Neural progenitor cell (in vitro differentiated cells): Measurements from ENCODE around the gene ABHD13. TPM values are rescaled to one million over a fixed set of nuclear protein-coding genes. Genes with fewer than 3 reads are reported as not detected.
A peak's percentile ranks its signal among the peaks of the same experiment; 100 is the strongest.
"Not testable (repeated sequence)": the region's sequence is repeated elsewhere in the genome, so short reads cannot be mapped to it uniquely, and the experiment has no call there.

Source experiments
- DNase-seq: peaks from one replicate; pipeline ENCODE4 v3.0.0-alpha.2; 2016; ENCODE audit warnings: low spot score
- H2AFZ ChIP-seq: fragments of 200-600 bp; sonication (generic); replicated peaks from 2 replicates; pipeline ENCODE4 v1.6.1; 2016; ENCODE audit warnings: antibody characterized with exemption
- H3F3A ChIP-seq: fragments of 200-600 bp; sonication (generic); 2 replicates; pipeline ENCODE4 v1.6.1; 2016; ENCODE audit warnings: antibody characterized with exemption, low read depth
- H3K27ac ChIP-seq: fragments of 200-600 bp; sonication (generic); 2 replicates; pipeline ENCODE4 v1.5.1; 2016; ENCODE audit warnings: mild to moderate bottlenecking
- H3K27me3 ChIP-seq: fragments of 200-600 bp; sonication (generic); 2 replicates; pipeline ENCODE4 v1.6.1; 2016; ENCODE audit warnings: mild to moderate bottlenecking, moderate library complexity
- H3K36me3 ChIP-seq: fragments of 200-600 bp; sonication (generic); 2 replicates; pipeline ENCODE4 v1.5.1; 2016
- H3K4me1 ChIP-seq: fragments of 200-600 bp; sonication (generic); 2 replicates; pipeline ENCODE4 v1.6.1; 2016; ENCODE audit warnings: mixed run types
- H3K4me2 ChIP-seq: fragments of 200-600 bp; sonication (generic); 2 replicates; pipeline ENCODE4 v1.6.1; 2016
- H3K4me3 ChIP-seq: fragments of 200-600 bp; sonication (generic); 2 replicates; pipeline ENCODE4 v1.5.1; 2016
- H3K79me2 ChIP-seq: fragments of 200-600 bp; sonication (generic); 2 replicates; pipeline ENCODE4 v1.6.1; 2016; ENCODE audit warnings: low read depth
- H3K9ac ChIP-seq: fragments of 200-600 bp; sonication (generic); 2 replicates; pipeline ENCODE4 v1.6.1; 2016
- H3K9me3 ChIP-seq: fragments of 200-600 bp; sonication (generic); 2 replicates; pipeline ENCODE4 v1.5.1; 2016; ENCODE audit warnings: low read depth
- H4K20me1 ChIP-seq: fragments of 200-600 bp; sonication (generic); 2 replicates; pipeline ENCODE4 v1.6.1; 2016; ENCODE audit warnings: low read depth
- H3K27ac Mint-ChIP-seq: 3 replicates; pipeline ENCODE4 v1.8.0; 2021; ENCODE audit warnings: mixed read lengths
- H3K27me3 Mint-ChIP-seq: 2 replicates; pipeline ENCODE4 v1.8.0; 2022; ENCODE audit warnings: low read depth, mild to moderate bottlenecking, inconsistent platforms, moderate library complexity, mixed read lengths; ENCODE audit not compliant: insufficient read depth
- H3K36me3 Mint-ChIP-seq: 3 replicates; pipeline ENCODE4 v1.8.0; 2021; ENCODE audit warnings: mixed read lengths
- H3K4me1 Mint-ChIP-seq: 3 replicates; pipeline ENCODE4 v1.8.0; 2021; ENCODE audit warnings: mixed read lengths
- H3K4me3 Mint-ChIP-seq: 3 replicates; pipeline ENCODE4 v1.8.0; 2021; ENCODE audit warnings: mild to moderate bottlenecking, moderate library complexity, mixed read lengths
- H3K9me3 Mint-ChIP-seq: 3 replicates; pipeline ENCODE4 v1.8.0; 2020; ENCODE audit warnings: mixed read lengths
- EZH2 ChIP-seq: fragments of 200-600 bp; sonication (generic); IDR thresholded peaks from 2 replicates; pipeline ENCODE4 v1.6.1; 2017; ENCODE audit warnings: antibody characterized with exemption, mild to moderate bottlenecking, moderate library complexity
- EZH2phosphoT487 ChIP-seq: fragments of 200-600 bp; sonication (generic); IDR thresholded peaks from 2 replicates; pipeline ENCODE4 v1.6.1; 2017; ENCODE audit warnings: antibody characterized with exemption
- total RNA-seq: library from RNA; depleted of rRNA; stranded (reverse); fragments of >200 nt; gene quantifications from 2 replicates; pipeline ENCODE4 v1.2.3, GENCODE V29; 2015; ENCODE audit warnings: low replicate concordance
- TF ChIP-seq, protein P1 (sequence below): fragments of 200-600 bp; sonication (generic); IDR thresholded peaks from 2 replicates; pipeline ENCODE4 v1.5.1; 2017; ENCODE audit warnings: antibody characterized with exemption, mild to moderate bottlenecking

ABHD13 gene
- total RNA-seq, 1 donor from 2014 or later, result 17.6 TPM

DNA sequence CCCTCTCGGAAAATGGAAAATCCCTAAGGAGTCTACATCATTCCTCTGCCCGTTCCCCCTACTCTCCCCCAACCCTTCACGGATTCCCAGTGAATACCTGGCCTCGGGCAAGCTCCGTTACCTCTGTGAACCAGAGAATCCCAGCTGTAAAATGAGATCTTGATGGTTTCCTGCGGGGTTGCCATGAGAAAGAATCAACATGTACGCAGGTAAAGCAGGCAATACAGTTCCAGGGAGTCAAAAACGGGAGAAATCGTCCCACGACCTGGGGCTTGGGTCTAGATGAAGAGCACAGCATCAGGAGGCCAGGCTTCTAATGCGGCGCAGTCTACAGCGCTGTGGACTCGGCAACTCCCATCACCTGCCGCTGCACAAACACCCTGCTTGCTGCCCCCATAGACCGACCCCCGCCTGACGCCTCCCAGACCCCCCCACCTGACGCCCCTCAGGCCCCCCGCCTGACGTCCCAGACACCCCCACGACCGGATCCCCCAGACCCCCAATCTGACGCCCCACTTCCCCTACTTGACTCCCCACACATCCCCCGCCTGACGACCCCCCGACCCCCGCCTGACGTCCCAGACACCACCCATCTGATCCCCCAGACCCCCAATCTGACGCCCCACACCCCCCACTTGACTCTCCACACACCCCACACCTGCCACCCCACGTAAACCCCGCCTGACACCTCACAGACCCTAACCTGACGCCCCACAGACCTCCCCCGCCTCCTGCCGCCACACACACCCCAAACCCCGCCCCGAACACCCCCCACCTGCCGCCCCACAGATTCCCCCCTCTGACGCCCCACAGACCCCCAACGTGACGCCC lies 3.5 kb upstream of the ABHD13 start:
- Mint-ChIP-seq H3K27ac (no peak overlapping the region), H3K4me1 (peaks cover 25% of the 10 kb centered on the region), H3K36me3 (peaks cover 14% of the 10 kb centered on the region), H3K4me3 (peak overlapping the region; percentile 86), H3K9me3 (no peaks in the 10 kb centered on the region), H3K27me3 (peaks cover 2% of the 10 kb centered on the region)
- peak overlapping the region; percentile 87 for H2AFZ ChIP-seq
- peak; percentile 51 for DNase-seq
- peaks cover 16% of the 10 kb centered on the region for H3F3A ChIP-seq
- H3K4me3 ChIP-seq, result peak overlapping the region; percentile 58
- H3K79me2 ChIP-seq, result peaks cover 23% of the 10 kb centered on the region
- peaks cover 5% of the 10 kb centered on the region for H4K20me1 ChIP-seq
- peaks cover 13% of the 10 kb centered on the region for H3K4me1 ChIP-seq
- peak overlapping the region; percentile 94 for H3K4me2 ChIP-seq
- no peaks in the 10 kb centered on the region for H3K36me3 ChIP-seq
- no peak overlapping the region for H3K27ac ChIP-seq
- H3K9ac ChIP-seq, result no peak overlapping the region
- TF ChIP-seq, protein P1, sequence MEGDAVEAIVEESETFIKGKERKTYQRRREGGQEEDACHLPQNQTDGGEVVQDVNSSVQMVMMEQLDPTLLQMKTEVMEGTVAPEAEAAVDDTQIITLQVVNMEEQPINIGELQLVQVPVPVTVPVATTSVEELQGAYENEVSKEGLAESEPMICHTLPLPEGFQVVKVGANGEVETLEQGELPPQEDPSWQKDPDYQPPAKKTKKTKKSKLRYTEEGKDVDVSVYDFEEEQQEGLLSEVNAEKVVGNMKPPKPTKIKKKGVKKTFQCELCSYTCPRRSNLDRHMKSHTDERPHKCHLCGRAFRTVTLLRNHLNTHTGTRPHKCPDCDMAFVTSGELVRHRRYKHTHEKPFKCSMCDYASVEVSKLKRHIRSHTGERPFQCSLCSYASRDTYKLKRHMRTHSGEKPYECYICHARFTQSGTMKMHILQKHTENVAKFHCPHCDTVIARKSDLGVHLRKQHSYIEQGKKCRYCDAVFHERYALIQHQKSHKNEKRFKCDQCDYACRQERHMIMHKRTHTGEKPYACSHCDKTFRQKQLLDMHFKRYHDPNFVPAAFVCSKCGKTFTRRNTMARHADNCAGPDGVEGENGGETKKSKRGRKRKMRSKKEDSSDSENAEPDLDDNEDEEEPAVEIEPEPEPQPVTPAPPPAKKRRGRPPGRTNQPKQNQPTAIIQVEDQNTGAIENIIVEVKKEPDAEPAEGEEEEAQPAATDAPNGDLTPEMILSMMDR, result no peak
- TF ChIP-seq EZH2, result no peak
- TF ChIP-seq EZH2phosphoT487, result no peak
- no peaks in the 10 kb centered on the region for H3K27me3 ChIP-seq
- H3K9me3 ChIP-seq, result no peaks in the 10 kb centered on the region

DNA sequence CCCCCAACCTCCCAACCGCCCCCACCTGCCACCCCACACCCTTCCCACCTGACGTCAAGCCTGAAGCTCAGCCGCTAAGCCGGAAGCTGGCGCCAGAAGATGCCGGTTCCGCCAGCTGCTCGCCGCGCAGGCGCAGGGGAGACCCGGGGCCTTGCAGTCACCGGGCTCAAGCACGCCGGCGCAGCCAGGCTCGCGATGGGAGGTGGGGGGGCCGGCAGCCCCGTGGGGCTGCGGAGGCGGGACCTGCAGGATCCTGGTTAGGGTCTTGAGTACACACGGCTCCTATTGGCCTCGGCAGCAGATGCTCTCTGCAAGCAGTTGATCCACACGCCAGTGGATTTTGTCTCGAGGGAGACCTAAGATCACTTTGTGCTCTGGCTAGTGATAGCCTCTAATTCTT lies 2.8 kb upstream of the ABHD13 start, which contains the start of gene LIG4:
TSS of gene LIG4 (minus strand) at position 101 of the 400 bp plus-strand sequence. CDS start 4,268 bp downstream, outside the sequence.
- Histone ChIP-seq H3K36me3 (no peaks in the 10 kb centered on the region), H3K27ac (no peak within 1 kb of the TSS), H4K20me1 (peaks cover 11% of the 10 kb centered on the region), H3F3A (peaks cover 16% of the 10 kb centered on the region), H3K4me1 (peaks cover 13% of the 10 kb centered on the region), H3K9me3 (no peaks in the 10 kb centered on the region), H3K4me3 (peak within 1 kb of the TSS; percentile 58), H3K4me2 (peak within 1 kb of the TSS; percentile 94), H2AFZ (peak within 1 kb of the TSS; percentile 87), H3K79me2 (peaks cover 30% of the 10 kb centered on the region), H3K9ac (no peak within 1 kb of the TSS), H3K27me3 (no peaks in the 10 kb centered on the region)
- TF ChIP-seq EZH2 (no peak), EZH2phosphoT487 (no peak)
- Mint-ChIP-seq H3K27ac (peak within 1 kb of the TSS; percentile 83), H3K36me3 (peaks cover 9% of the 10 kb centered on the region), H3K27me3 (peaks cover 2% of the 10 kb centered on the region), H3K9me3 (no peaks in the 10 kb centered on the region), H3K4me3 (peak within 1 kb of the TSS; percentile 94), H3K4me1 (peaks cover 32% of the 10 kb centered on the region)
- DNase-seq, result peak; percentile 98

DNA sequence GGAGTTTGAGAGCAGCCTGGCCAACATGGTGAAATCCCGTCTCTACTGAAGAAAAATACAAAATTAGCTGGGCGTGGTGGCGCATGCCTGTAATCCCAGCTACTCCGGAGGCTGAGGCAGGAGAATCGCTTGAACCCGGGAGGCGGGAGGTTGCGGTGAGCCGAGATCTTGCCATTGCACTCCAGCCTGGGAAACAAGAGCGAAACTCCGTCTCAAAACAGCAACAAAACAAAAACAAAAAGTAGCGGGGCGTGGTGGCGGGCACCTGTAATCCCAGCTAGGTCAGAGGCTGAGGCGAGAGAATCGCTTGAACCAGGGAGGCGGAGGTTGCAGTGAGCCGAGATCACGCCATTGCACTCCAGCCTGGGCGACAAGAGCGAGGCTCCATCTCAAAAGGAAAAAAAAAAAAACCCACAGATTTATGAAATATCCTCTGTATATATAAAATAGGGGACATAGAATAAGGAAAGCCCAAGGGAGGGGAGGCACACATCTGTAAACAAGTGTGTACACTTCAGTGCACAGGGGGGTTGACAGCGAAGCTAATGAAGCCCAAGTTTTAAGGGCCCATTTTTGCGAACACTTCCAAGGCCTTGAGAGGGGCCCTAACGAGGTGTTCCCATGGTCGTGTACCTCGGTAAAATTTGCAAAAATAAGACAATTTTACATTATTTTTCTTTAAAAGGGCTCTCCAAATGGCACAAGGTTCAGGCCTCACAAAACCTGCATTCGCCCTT lies 717 bp upstream of the ABHD13 start:
- peaks cover 19% of the 10 kb centered on the region for H4K20me1 ChIP-seq
- peaks cover 32% of the 10 kb centered on the region for H3K4me1 Mint-ChIP-seq
- H3K4me3 Mint-ChIP-seq, result peak overlapping the region; percentile 94
- H2AFZ ChIP-seq, result peak overlapping the region; percentile 86
- peak overlapping the region; percentile 61 for H3K27ac ChIP-seq
- peak overlapping the region; percentile 78 for H3K9ac ChIP-seq
- H3K36me3 ChIP-seq, H3K27me3 ChIP-seq, H3K9me3 Mint-ChIP-seq, H3K27me3 Mint-ChIP-seq, H3K9me3 ChIP-seq, H3K36me3 Mint-ChIP-seq: not testable (repeated sequence)
- peaks cover 16% of the 10 kb centered on the region for H3F3A ChIP-seq
- H3K4me3 ChIP-seq, result peak overlapping the region; percentile 91
- peaks cover 51% of the 10 kb centered on the region for H3K79me2 ChIP-seq
- peak overlapping the region; percentile 87 for H3K27ac Mint-ChIP-seq
- H3K4me2 ChIP-seq, result peak overlapping the region; percentile 88
- H3K4me1 ChIP-seq, result peaks cover 13% of the 10 kb centered on the region
- peak; percentile 13 for DNase-seq

DNA sequence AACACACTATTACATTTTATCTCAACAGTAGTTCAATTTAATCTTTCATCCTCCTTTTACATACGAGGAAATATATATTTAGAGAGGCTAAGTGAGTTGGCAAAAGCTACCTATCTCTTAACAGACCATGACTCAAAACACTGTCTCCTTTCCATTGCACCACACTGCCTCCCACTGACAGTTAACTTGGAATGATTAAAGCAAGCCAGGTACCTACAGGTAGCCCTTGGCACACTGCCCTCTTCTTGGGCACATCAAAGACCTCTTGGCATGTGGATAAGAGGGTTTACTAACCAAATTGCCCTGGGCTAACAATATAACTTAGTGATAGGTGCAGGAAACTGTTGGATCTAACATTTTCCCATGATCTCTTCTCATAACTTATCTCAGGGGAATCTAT lies 1.8 kb downstream of the ABHD13 start:
- no peak for TF ChIP-seq EZH2phosphoT487
- TF ChIP-seq, protein P1, result no peak
- peaks cover 8% of the 10 kb centered on the region for H3F3A ChIP-seq
- no peak overlapping the region for H3K27ac Mint-ChIP-seq
- H2AFZ ChIP-seq, result no peak overlapping the region
- peaks cover 10% of the 10 kb centered on the region for H3K4me1 ChIP-seq
- H4K20me1 ChIP-seq, result peaks cover 36% of the 10 kb centered on the region
- no peak overlapping the region for H3K27ac ChIP-seq
- H3K4me3 Mint-ChIP-seq, result peak overlapping the region; percentile 94
- H3K36me3 ChIP-seq, result no peaks in the 10 kb centered on the region
- H3K4me2 ChIP-seq, result peak overlapping the region; percentile 88
- H3K79me2 ChIP-seq, result peaks cover 76% of the 10 kb centered on the region
- H3K4me3 ChIP-seq, result no peak overlapping the region
- H3K9ac ChIP-seq, result no peak overlapping the region
- H3K27me3 Mint-ChIP-seq, result peaks cover 2% of the 10 kb centered on the region
- no peaks in the 10 kb centered on the region for H3K36me3 Mint-ChIP-seq
- no peaks in the 10 kb centered on the region for H3K9me3 Mint-ChIP-seq
- H3K27me3 ChIP-seq, result no peaks in the 10 kb centered on the region
- no peak for DNase-seq
- no peaks in the 10 kb centered on the region for H3K9me3 ChIP-seq
- peaks cover 26% of the 10 kb centered on the region for H3K4me1 Mint-ChIP-seq
